H9 (cell line): ENCODE data around the gene CD79B. TPM values are rescaled to one million over a fixed set of nuclear protein-coding genes. Genes with fewer than 3 reads are reported as not detected.
A peak's percentile ranks its signal among the peaks of the same experiment; 100 is the strongest.

Experiments used
- DNase-seq: peaks from one replicate; pipeline ENCODE4 v3.0.0-alpha.2; 2017
- H2AFZ ChIP-seq: one replicate; pipeline ENCODE4 v1.6.1; 2013; ENCODE audit warnings: mild to moderate bottlenecking, low read length, control low read depth, moderate library complexity
- H2AK5ac ChIP-seq: 2 replicates; pipeline ENCODE4 v1.6.1; 2013; ENCODE audit warnings: low read length, control low read depth, mixed read lengths; ENCODE audit not compliant: insufficient read length
- H2BK120ac ChIP-seq: one replicate; pipeline ENCODE4 v1.6.1; 2013; ENCODE audit warnings: low read depth, mild to moderate bottlenecking, low read length, control low read depth, inconsistent platforms; ENCODE audit not compliant: poor library complexity, severe bottlenecking
- H2BK12ac ChIP-seq: 2 replicates; pipeline ENCODE4 v1.6.1; 2013; ENCODE audit warnings: low read length, control low read depth, mixed read lengths, low read depth; ENCODE audit not compliant: insufficient read length
- H2BK15ac ChIP-seq: 2 replicates; pipeline ENCODE4 v1.6.1; 2013; ENCODE audit warnings: low read depth, low read length, control low read depth
- H2BK20ac ChIP-seq: one replicate; pipeline ENCODE4 v1.6.1; 2013; ENCODE audit warnings: low read depth, mild to moderate bottlenecking, low read length, control low read depth, inconsistent platforms; ENCODE audit not compliant: poor library complexity, severe bottlenecking
- H2BK5ac ChIP-seq: 2 replicates; pipeline ENCODE4 v1.6.1; 2013; ENCODE audit warnings: low read length, control low read depth, mixed read lengths; ENCODE audit not compliant: insufficient read length
- H3K14ac ChIP-seq: 2 replicates; pipeline ENCODE4 v1.6.1; 2013; ENCODE audit warnings: low read length, control low read depth; ENCODE audit not compliant: insufficient read depth
- H3K18ac ChIP-seq: 2 replicates; pipeline ENCODE4 v1.6.1; 2013; ENCODE audit warnings: low read depth, mild to moderate bottlenecking, mixed read lengths, low read length, control low read depth; ENCODE audit not compliant: insufficient read length
- H3K23ac ChIP-seq: 2 replicates; pipeline ENCODE4 v1.6.1; 2013; ENCODE audit warnings: low read length, control low read depth, mixed read lengths, low read depth; ENCODE audit not compliant: insufficient read length
- H3K23me2 ChIP-seq: 2 replicates; pipeline ENCODE4 v1.6.1; 2013; ENCODE audit warnings: low read depth, mild to moderate bottlenecking, mixed read lengths, low read length, control low read depth; ENCODE audit not compliant: insufficient read length, poor library complexity, severe bottlenecking
- H3K27ac ChIP-seq: 2 replicates; pipeline ENCODE4 v1.5.1; 2013; ENCODE audit warnings: low read length, control low read depth, mixed read lengths, low read depth; ENCODE audit not compliant: insufficient read length
- H3K27me3 ChIP-seq: 2 replicates; pipeline ENCODE4 v1.6.1; 2013; ENCODE audit warnings: low read length, control low read depth, inconsistent platforms; ENCODE audit not compliant: insufficient read depth
- H3K4ac ChIP-seq: 2 replicates; pipeline ENCODE4 v1.6.1; 2013; ENCODE audit warnings: low read depth, mild to moderate bottlenecking, control low read depth, inconsistent platforms, low read length, moderate library complexity
- H3K4me1 ChIP-seq: 2 replicates; pipeline ENCODE4 v1.6.1; 2013; ENCODE audit warnings: low read length, control low read depth, inconsistent platforms; ENCODE audit not compliant: insufficient read depth
- H3K4me2 ChIP-seq: 2 replicates; pipeline ENCODE4 v1.6.1; 2013; ENCODE audit warnings: low read length, control low read depth, mixed read lengths; ENCODE audit not compliant: insufficient read length, insufficient read depth
- H3K56ac ChIP-seq: 2 replicates; pipeline ENCODE4 v1.6.1; 2013; ENCODE audit warnings: low read depth, mild to moderate bottlenecking, mixed read lengths, low read length, control low read depth; ENCODE audit not compliant: insufficient read length
- H3K79me1 ChIP-seq: 2 replicates; pipeline ENCODE4 v1.6.1; 2013; ENCODE audit warnings: low read depth, mild to moderate bottlenecking, moderate library complexity, low read length, control low read depth, inconsistent platforms; ENCODE audit not compliant: insufficient read depth, poor library complexity, severe bottlenecking
- H3K79me2 ChIP-seq: 2 replicates; pipeline ENCODE4 v1.6.1; 2013; ENCODE audit warnings: low read length, control low read depth, inconsistent platforms; ENCODE audit not compliant: insufficient read depth
- H3K9ac ChIP-seq: 2 replicates; pipeline ENCODE4 v1.6.1; 2013; ENCODE audit warnings: low read length, control low read depth, mixed read lengths; ENCODE audit not compliant: insufficient read length; ENCODE audit errors: extremely low read depth
- H3K9me3 ChIP-seq: one replicate; pipeline ENCODE4 v1.6.1; 2013; ENCODE audit warnings: low read depth, low read length, inconsistent platforms; ENCODE audit not compliant: control insufficient read depth
- H3T11ph ChIP-seq: one replicate; pipeline ENCODE4 v1.6.1; 2013; ENCODE audit warnings: mild to moderate bottlenecking, low read length, control low read depth, inconsistent platforms
- H4K20me1 ChIP-seq: one replicate; pipeline ENCODE4 v1.6.1; 2013; ENCODE audit not compliant: control insufficient read depth, insufficient read length, insufficient read depth
- H4K5ac ChIP-seq: 2 replicates; pipeline ENCODE4 v1.6.1; 2013; ENCODE audit warnings: low read depth, mild to moderate bottlenecking, mixed read lengths, low read length, control low read depth; ENCODE audit not compliant: insufficient read length
- H4K8ac ChIP-seq: replicated peaks from 2 replicates; pipeline ENCODE4 v1.6.1; 2013; ENCODE audit warnings: low read length, control low read depth, mixed read lengths, low read depth; ENCODE audit not compliant: insufficient read length
- H4K91ac ChIP-seq: 2 replicates; pipeline ENCODE4 v1.6.1; 2013; ENCODE audit warnings: low read depth, mild to moderate bottlenecking, moderate library complexity, mixed read lengths, low read length, control low read depth; ENCODE audit not compliant: insufficient read length
- H3K27ac Mint-ChIP-seq, 3 experiments: 2 replicates in 2 of 3; 3 replicates in 1 of 3; pipeline ENCODE4 v1.8.0; 2020 to 2021; ENCODE audit warnings: mixed read lengths in 3 of 3, mild to moderate bottlenecking in 1 of 3, moderate library complexity in 1 of 3
- H3K27me3 Mint-ChIP-seq: 2 replicates; pipeline ENCODE4 v1.8.0; 2021; ENCODE audit warnings: low read depth, mild to moderate bottlenecking, moderate library complexity, mixed read lengths
- H3K36me3 Mint-ChIP-seq, 3 experiments: 2 replicates in 2 of 3; 3 replicates in 1 of 3; pipeline ENCODE4 v1.8.0; 2020 to 2021; ENCODE audit warnings: low read depth in 3 of 3, mixed read lengths in 3 of 3; ENCODE audit not compliant: insufficient read depth in 1 of 3
- H3K4me1 Mint-ChIP-seq, 2 experiments: 2 replicates each; pipeline ENCODE4 v1.8.0; 2020; ENCODE audit warnings: mixed read lengths in 2 of 2
- H3K4me3 Mint-ChIP-seq, 2 experiments: 2 replicates in 1 of 2; 3 replicates in 1 of 2; pipeline ENCODE4 v1.8.0; 2020 to 2021; ENCODE audit warnings: mild to moderate bottlenecking in 2 of 2, mixed read lengths in 2 of 2, moderate library complexity in 1 of 2
- H3K9me3 Mint-ChIP-seq, 2 experiments: 2 replicates in 1 of 2; 3 replicates in 1 of 2; pipeline ENCODE4 v1.8.0; 2020; ENCODE audit warnings: mild to moderate bottlenecking in 2 of 2, mixed read lengths in 2 of 2, moderate library complexity in 1 of 2
- CTCF ChIP-seq: fragments of 200-600 bp; sonication (generic); conservative IDR thresholded peaks from 3 replicates; pipeline ENCODE4 v1.8.0; 2021; ENCODE audit warnings: antibody characterized with exemption, mild to moderate bottlenecking
- WGBS: extraction: QIAGEN DNeasy Blood & Tissue Kit; methylation state at CpG from one replicate; pipeline ENCODE4 v1.1.7; 2013; ENCODE audit warnings: missing lambda C conversion rate, low lambda C conversion rate, mixed read lengths; ENCODE audit not compliant: insufficient read length; ENCODE audit errors: extremely low coverage; 5-methylcytosine and 5-hydroxymethylcytosine counted together
- total RNA-seq: library from RNA; stranded (reverse); gene quantifications from 2 replicates; pipeline ENCODE4 v1.2.1, GENCODE V29; 2021

CD79B gene
- total RNA-seq, 1 experiment from 2014 or later, result 0.96 TPM

- no peak overlapping the region for H2BK5ac ChIP-seq
- no peak overlapping the region for H4K8ac ChIP-seq
- H3K79me1 ChIP-seq, result no peaks in the 10 kb centered on the region
- H3K23ac ChIP-seq, result no peak overlapping the region
- no peak overlapping the region for H2AK5ac ChIP-seq
- no peak overlapping the region for H3K4ac ChIP-seq
- H3K4me1 ChIP-seq, result no peaks in the 10 kb centered on the region
- no peaks in the 10 kb centered on the region for H3K9me3 ChIP-seq
- H3K9ac ChIP-seq, result no peak overlapping the region
- no peak overlapping the region for H4K91ac ChIP-seq
- H3K27me3 ChIP-seq, result no peaks in the 10 kb centered on the region
- no peaks in the 10 kb centered on the region for H3K79me2 ChIP-seq
- H2BK12ac ChIP-seq, result no peak overlapping the region
- H3K27ac Mint-ChIP-seq, result no peak overlapping the region
- no peak overlapping the region for H3K56ac ChIP-seq
- no peak overlapping the region for H3K18ac ChIP-seq
- no peak overlapping the region for H3K27ac ChIP-seq
- no peaks in the 10 kb centered on the region for H3K23me2 ChIP-seq
- peaks cover 4% of the 10 kb centered on the region in 2 experiments; a peak in 3 of 4 replicates for H3K4me1 Mint-ChIP-seq
- no peak overlapping the region for H2AFZ ChIP-seq
- H2BK15ac ChIP-seq, result no peak overlapping the region
- TF ChIP-seq CTCF, result peak; percentile 15; the same call in 1 of the 3 replicates
- DNase-seq, result no peak
- H3K9me3 Mint-ChIP-seq, result no peaks in the 10 kb centered on the region
- H2BK120ac ChIP-seq, result no peak overlapping the region
- no peak overlapping the region for H4K5ac ChIP-seq
- WGBS, result no CpG with 5 or more reads among the region's 11 CpGs
- no peak overlapping the region for H3K4me3 Mint-ChIP-seq
- no peak overlapping the region for H3K14ac ChIP-seq
- no peak overlapping the region for H3K4me2 ChIP-seq
- H4K20me1 ChIP-seq, result no peaks in the 10 kb centered on the region
- peaks cover 2 to 8% (median 4%) of the 10 kb centered on the region in 3 experiments; a peak in 3 of 7 replicates for H3K36me3 Mint-ChIP-seq
- H2BK20ac ChIP-seq, result no peak overlapping the region
- H3K27me3 Mint-ChIP-seq, result no peaks in the 10 kb centered on the region; the same call in 1 of the 2 replicates
- no peak overlapping the region for H3T11ph ChIP-seq
Measured at GRCh38 chr17:63955232-63955631, 23.1 kb upstream of the CD79B start.
